Thoracic aorta (tissue), 2 donors: ENCODE measurements around the gene BANK1. TPM values are rescaled to one million over a fixed set of nuclear protein-coding genes. Genes with fewer than 3 reads are reported as not detected.

Experiments used
- ATAC-seq: fragments of 150-250 bp; one replicate; pipeline ENCODE4 v1.8.0; 2017; ENCODE audit warnings: low read depth; ENCODE audit not compliant: insufficient number of reproducible peaks, low FRiP score
- DNase-seq: peaks from one replicate; pipeline ENCODE4 v3.0.0-alpha.2; 2020; ENCODE audit warnings: low spot score
- H3K27ac ChIP-seq, 2 donors: fragments of 200-600 bp; sonication (generic); 1 replicate in 1 of 2; 2 replicates in 1 of 2; pipeline ENCODE4 v1.5.1; 2016; ENCODE audit warnings: mild to moderate bottlenecking in 2 of 2, moderate library complexity in 2 of 2
- H3K27me3 ChIP-seq: fragments of 200-600 bp; sonication (generic); replicated peaks from 2 replicates; pipeline ENCODE4 v1.6.0; 2016; ENCODE audit warnings: mild to moderate bottlenecking; ENCODE audit not compliant: insufficient read depth
- H3K36me3 ChIP-seq: fragments of 200-600 bp; sonication (generic); one replicate; pipeline ENCODE4 v1.5.1; 2016
- H3K4me1 ChIP-seq, 2 donors: fragments of 200-600 bp; sonication (generic); 1 replicate in 1 of 2; 2 replicates in 1 of 2; pipeline versions ENCODE4 v1.5.1 to v1.6.0; 2016; ENCODE audit warnings: low read depth in 2 of 2, mild to moderate bottlenecking in 1 of 2; ENCODE audit not compliant: control insufficient read depth in 1 of 2
- H3K4me3 ChIP-seq: fragments of 200-600 bp; sonication (generic); 2 replicates; pipeline ENCODE4 v1.5.1; 2016; ENCODE audit warnings: mild to moderate bottlenecking
- H3K9me3 ChIP-seq: fragments of 200-600 bp; sonication (generic); 2 replicates; pipeline ENCODE4 v1.5.1; 2016
- total RNA-seq, 2 donors: library from RNA; depleted of rRNA; stranded (reverse); fragments of >200 nt; gene quantifications; one replicate each; pipeline versions ENCODE4 v1.1.0 to v1.2.3, GENCODE V29; 2016
- TF ChIP-seq, protein P1 (sequence below): fragments of 200-600 bp; sonication (generic); IDR thresholded peaks from one replicate; pipeline ENCODE4 v1.5.1; 2019; ENCODE audit warnings: antibody characterized with exemption

Gene BANK1
- total RNA-seq, 2 donors from 2014 or later, result 0.85 to 1.1 TPM

DNA sequence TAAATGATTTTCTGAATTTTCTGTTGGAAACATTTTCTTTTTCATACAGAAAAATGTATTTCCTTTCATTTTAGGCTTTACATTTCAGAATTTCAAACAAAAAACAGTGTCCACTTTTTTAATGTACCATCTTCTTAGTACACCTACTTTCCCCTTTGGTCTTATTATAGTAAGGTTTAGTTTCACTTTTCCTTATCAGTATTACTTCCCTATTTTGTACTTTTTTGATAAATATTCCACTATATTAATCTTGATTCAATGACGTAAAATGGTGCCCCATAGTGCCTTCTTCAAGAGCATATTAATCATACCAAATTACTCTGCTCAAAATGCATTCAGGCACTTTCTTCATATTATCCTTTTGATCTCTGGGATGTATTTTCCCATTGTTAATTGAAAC, 52.5 kb downstream of the BANK1 start:
- Histone ChIP-seq H3K27me3 (no peaks in the 10 kb centered on the region), H3K4me1 (no peaks in the 10 kb centered on the region), H3K4me3 (no peak overlapping the region), H3K36me3 (no peaks in the 10 kb centered on the region), H3K27ac (no peak overlapping the region), H3K9me3 (no peaks in the 10 kb centered on the region)
- DNase-seq (no peak), ATAC-seq (no peak)
- TF ChIP-seq, protein P1, sequence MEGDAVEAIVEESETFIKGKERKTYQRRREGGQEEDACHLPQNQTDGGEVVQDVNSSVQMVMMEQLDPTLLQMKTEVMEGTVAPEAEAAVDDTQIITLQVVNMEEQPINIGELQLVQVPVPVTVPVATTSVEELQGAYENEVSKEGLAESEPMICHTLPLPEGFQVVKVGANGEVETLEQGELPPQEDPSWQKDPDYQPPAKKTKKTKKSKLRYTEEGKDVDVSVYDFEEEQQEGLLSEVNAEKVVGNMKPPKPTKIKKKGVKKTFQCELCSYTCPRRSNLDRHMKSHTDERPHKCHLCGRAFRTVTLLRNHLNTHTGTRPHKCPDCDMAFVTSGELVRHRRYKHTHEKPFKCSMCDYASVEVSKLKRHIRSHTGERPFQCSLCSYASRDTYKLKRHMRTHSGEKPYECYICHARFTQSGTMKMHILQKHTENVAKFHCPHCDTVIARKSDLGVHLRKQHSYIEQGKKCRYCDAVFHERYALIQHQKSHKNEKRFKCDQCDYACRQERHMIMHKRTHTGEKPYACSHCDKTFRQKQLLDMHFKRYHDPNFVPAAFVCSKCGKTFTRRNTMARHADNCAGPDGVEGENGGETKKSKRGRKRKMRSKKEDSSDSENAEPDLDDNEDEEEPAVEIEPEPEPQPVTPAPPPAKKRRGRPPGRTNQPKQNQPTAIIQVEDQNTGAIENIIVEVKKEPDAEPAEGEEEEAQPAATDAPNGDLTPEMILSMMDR, result no peak

DNA sequence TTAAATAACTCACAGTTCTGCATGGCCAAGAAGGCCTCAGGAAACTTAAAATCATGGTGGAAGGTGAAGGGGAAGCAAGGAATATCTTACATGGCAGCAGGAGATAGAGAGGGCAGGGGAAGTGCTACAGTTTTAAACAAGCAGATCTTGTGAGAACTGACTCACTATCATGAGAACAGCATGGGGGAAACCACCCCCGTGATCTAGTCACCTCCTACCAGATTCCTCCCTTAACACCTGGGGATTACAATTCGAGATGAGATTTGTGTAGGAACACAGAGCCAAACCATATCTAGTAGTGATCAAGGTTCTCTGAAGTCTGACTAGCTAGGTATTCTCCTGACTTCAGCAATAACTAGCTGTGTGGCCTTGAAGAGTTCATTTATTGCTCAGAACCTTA, 56.0 kb downstream of the BANK1 start:
- no peak for ATAC-seq
- Histone ChIP-seq H3K9me3 (no peaks in the 10 kb centered on the region), H3K27ac (no peak overlapping the region), H3K4me3 (no peak overlapping the region), H3K4me1 (no peaks in the 10 kb centered on the region), H3K36me3 (no peaks in the 10 kb centered on the region), H3K27me3 (no peaks in the 10 kb centered on the region)
- no peak for DNase-seq
- TF ChIP-seq, protein P1, result no peak

DNA sequence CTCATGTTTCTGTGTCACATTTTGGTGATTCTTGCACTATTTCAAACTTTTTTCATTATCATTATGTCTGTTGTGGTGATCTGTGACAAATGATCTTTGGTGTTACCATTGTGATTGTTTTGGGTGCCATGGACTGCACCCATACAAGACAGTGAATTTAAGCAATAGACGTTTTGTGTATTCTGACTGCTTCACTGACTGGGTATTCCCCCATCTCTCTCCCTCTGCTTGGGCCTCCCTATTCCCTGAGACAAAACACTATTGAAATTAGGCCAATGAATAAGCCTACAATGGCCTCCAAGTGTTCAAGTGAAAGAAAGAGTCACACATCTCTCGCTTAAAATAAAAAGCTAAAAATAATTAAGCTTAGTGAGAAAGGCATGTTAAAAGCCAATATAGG, 60.2 kb downstream of the BANK1 start:
- ATAC-seq, result no peak
- H3K27me3 ChIP-seq, result no peaks in the 10 kb centered on the region
- no peaks in the 10 kb centered on the region for H3K36me3 ChIP-seq
- no peaks in the 10 kb centered on the region for H3K9me3 ChIP-seq
- DNase-seq, result no peak
- no peak overlapping the region for H3K27ac ChIP-seq
- TF ChIP-seq, protein P1, result no peak
- no peak overlapping the region for H3K4me3 ChIP-seq
- H3K4me1 ChIP-seq, result no peaks in the 10 kb centered on the region

DNA sequence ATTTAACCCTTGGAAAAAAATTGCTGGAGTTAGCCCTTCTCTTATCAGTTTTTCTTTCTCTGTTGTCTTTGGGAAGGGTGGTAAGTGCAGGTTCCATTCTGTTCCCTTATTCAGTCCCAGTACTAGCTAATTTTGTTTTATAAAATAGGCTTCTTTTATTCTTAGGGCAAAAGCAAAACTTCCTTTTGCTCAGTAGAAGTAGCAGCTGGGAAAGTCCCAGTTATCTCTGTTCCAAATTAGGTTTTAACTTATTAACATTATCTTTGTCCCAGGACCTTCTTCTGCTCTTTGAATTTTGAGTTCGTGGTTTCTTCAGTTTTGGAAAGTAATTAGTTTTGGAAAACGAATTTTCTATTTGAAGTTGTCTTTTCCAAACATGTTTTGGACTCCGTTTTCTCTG, 61.1 kb downstream of the BANK1 start:
- ATAC-seq (no peak), DNase-seq (no peak)
- H3K27me3 ChIP-seq, result no peaks in the 10 kb centered on the region
- no peaks in the 10 kb centered on the region for H3K9me3 ChIP-seq
- no peaks in the 10 kb centered on the region for H3K36me3 ChIP-seq
- TF ChIP-seq, protein P1, result no peak
- H3K27ac ChIP-seq, result no peak overlapping the region
- H3K4me3 ChIP-seq, result no peak overlapping the region
- no peaks in the 10 kb centered on the region for H3K4me1 ChIP-seq

DNA sequence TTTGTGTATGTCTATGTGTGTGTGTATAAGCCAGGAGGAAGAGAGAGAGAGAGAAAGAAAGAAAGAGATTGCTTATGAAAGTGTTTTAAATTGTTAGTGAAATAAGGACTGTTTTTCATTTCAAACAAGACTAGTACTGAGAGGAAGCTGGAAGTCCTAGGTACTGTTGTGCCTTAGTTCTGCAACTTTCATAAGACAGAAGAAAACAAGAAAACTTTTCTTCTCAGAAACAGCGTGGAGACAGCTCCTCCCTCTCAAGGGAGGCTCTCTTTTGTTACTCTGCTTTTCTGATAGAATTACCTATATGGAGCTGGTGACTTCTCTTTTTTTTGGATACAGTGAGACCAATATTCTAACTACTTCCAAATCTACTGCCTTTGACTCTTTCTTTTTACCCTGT, 62.5 kb downstream of the BANK1 start:
- DNase-seq, result no peak
- H3K9me3 ChIP-seq, result no peaks in the 10 kb centered on the region
- TF ChIP-seq, protein P1, result no peak
- H3K4me1 ChIP-seq, result no peaks in the 10 kb centered on the region
- no peaks in the 10 kb centered on the region for H3K36me3 ChIP-seq
- ATAC-seq, result no peak
- H3K27me3 ChIP-seq, result no peaks in the 10 kb centered on the region
- no peak overlapping the region for H3K4me3 ChIP-seq
- no peak overlapping the region for H3K27ac ChIP-seq
